Iris pigment epithelial cell (primary cell): Measurements from ENCODE around the gene COL28A1.
"Not testable (repeated sequence)": the region's sequence is repeated elsewhere in the genome, so short reads cannot be mapped to it uniquely, and the experiment has no call there.

ENCODE experiments used
- DNase-seq: peaks from one replicate; pipeline ENCODE4 v3.0.0-alpha.2; 2011; ENCODE audit warnings: low read depth

COL28A1 gene

GRCh38 chr7:7517754-7518153 is 17.9 kb downstream of the COL28A1 start:
- no peak for DNase-seq

- no peak for DNase-seq
These were observed 19.0 kb downstream of the COL28A1 start for GRCh38 chr7:7516662-7517061.

GRCh38 chr7:7516156-7516555 is 19.5 kb downstream of the COL28A1 start:
- DNase-seq = no peak

GRCh38 chr7:7512861-7513597 is 22.6 kb downstream of the COL28A1 start:
- no peak for DNase-seq

GRCh38 chr7:7510794-7511193 is 24.9 kb downstream of the COL28A1 start:
- no peak for DNase-seq

GRCh38 chr7:7505915-7506314 is 29.8 kb downstream of the COL28A1 start:
- no peak for DNase-seq

- DNase-seq = no peak
These were observed 30.6 kb downstream of the COL28A1 start for GRCh38 chr7:7504910-7505704.

GRCh38 chr7:7499892-7500291 is 35.8 kb downstream of the COL28A1 start:
- DNase-seq = no peak

GRCh38 chr7:7498856-7499255 is 36.8 kb downstream of the COL28A1 start:
- DNase-seq = no peak

GRCh38 chr7:7496311-7496710 is 39.4 kb downstream of the COL28A1 start:
- DNase-seq = no peak

- no peak for DNase-seq
These were observed 40.5 kb downstream of the COL28A1 start for GRCh38 chr7:7495171-7495570.

- no peak for DNase-seq
These were observed 44.6 kb downstream of the COL28A1 start for GRCh38 chr7:7491044-7491443.

GRCh38 chr7:7490003-7490402 is 45.7 kb downstream of the COL28A1 start:
- DNase-seq = no peak

GRCh38 chr7:7489546-7489945 is 46.1 kb downstream of the COL28A1 start:
- no peak for DNase-seq

GRCh38 chr7:7486362-7486761 is 49.3 kb downstream of the COL28A1 start:
- DNase-seq = no peak

- no peak for DNase-seq
These were observed 51.6 kb downstream of the COL28A1 start for GRCh38 chr7:7484072-7484471.

- DNase-seq = no peak
These were observed 53.9 kb downstream of the COL28A1 start for GRCh38 chr7:7481802-7482201.

- DNase-seq = no peak
These were observed 56.3 kb downstream of the COL28A1 start for GRCh38 chr7:7479275-7479805.

- no peak for DNase-seq
These were observed 57.1 kb downstream of the COL28A1 start for GRCh38 chr7:7478569-7478968.

GRCh38 chr7:7477641-7478040 is 58.0 kb downstream of the COL28A1 start:
- DNase-seq = not testable (repeated sequence)

GRCh38 chr7:7476381-7476780 is 59.3 kb downstream of the COL28A1 start:
- DNase-seq = no peak

- DNase-seq = no peak
These were observed 60.1 kb downstream of the COL28A1 start for GRCh38 chr7:7475601-7476000.

GRCh38 chr7:7474436-7474835 is 61.2 kb downstream of the COL28A1 start:
- no peak for DNase-seq
